ENCODE measurements around the gene NCBP2L. TPM values are rescaled to one million over a fixed set of nuclear protein-coding genes. Genes with fewer than 3 reads are reported as not detected.

Gene NCBP2L
- total and polyA plus RNA-seq, 9 donors: 0.20 to 1.6 (median 0.52) TPM; not detected in 1

DNA sequence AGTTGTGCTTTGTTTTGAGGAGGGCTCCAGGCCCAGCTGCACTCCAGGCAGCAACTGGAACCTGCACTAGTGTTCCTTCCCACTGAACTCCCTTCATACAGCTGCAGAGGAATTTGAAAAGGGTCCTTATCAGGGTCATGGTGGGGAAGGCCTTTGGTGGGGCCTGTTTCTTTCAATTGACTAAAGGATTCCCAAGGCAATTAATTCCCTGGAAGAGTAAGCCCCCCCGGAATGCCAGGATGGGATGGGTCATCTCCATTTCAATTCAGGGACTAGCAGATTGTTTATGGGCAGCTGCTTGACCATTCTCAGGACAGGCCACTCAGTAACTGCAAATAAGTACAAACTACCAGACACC is 47.3 kb upstream of the NCBP2L start:
- WGBS, 3 donors: 31 to 38% (median 36%) methylated on average over 1 of the region's 1 CpG
- no peaks in the 10 kb centered on the region for H3K27me3 ChIP-seq
- no peak overlapping the region for H3K4me3 ChIP-seq
- peak overlapping the region; percentile 67 to 75 for H3K27ac ChIP-seq
- H3K4me1 ChIP-seq (ENCODE audit: insufficient read depth): peaks cover 24% of the 10 kb centered on the region
- H3K36me3 ChIP-seq: no peaks in the 10 kb centered on the region
- no peak for DNase-seq
- TF ChIP-seq POLR2A (IDR thresholded peaks at IDR 0.05): no peak
- TF ChIP-seq, protein P1, sequence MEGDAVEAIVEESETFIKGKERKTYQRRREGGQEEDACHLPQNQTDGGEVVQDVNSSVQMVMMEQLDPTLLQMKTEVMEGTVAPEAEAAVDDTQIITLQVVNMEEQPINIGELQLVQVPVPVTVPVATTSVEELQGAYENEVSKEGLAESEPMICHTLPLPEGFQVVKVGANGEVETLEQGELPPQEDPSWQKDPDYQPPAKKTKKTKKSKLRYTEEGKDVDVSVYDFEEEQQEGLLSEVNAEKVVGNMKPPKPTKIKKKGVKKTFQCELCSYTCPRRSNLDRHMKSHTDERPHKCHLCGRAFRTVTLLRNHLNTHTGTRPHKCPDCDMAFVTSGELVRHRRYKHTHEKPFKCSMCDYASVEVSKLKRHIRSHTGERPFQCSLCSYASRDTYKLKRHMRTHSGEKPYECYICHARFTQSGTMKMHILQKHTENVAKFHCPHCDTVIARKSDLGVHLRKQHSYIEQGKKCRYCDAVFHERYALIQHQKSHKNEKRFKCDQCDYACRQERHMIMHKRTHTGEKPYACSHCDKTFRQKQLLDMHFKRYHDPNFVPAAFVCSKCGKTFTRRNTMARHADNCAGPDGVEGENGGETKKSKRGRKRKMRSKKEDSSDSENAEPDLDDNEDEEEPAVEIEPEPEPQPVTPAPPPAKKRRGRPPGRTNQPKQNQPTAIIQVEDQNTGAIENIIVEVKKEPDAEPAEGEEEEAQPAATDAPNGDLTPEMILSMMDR (IDR thresholded peaks at IDR 0.05): no peak
- no peaks in the 10 kb centered on the region for H3K9me3 ChIP-seq
- intact Hi-C loops (cut with DNase I): loop anchor here in 1 of 4 donors (5.0 kb wide), 1 partner anchor 37 kb away; no protein-coding TSS in a partner anchor

DNA sequence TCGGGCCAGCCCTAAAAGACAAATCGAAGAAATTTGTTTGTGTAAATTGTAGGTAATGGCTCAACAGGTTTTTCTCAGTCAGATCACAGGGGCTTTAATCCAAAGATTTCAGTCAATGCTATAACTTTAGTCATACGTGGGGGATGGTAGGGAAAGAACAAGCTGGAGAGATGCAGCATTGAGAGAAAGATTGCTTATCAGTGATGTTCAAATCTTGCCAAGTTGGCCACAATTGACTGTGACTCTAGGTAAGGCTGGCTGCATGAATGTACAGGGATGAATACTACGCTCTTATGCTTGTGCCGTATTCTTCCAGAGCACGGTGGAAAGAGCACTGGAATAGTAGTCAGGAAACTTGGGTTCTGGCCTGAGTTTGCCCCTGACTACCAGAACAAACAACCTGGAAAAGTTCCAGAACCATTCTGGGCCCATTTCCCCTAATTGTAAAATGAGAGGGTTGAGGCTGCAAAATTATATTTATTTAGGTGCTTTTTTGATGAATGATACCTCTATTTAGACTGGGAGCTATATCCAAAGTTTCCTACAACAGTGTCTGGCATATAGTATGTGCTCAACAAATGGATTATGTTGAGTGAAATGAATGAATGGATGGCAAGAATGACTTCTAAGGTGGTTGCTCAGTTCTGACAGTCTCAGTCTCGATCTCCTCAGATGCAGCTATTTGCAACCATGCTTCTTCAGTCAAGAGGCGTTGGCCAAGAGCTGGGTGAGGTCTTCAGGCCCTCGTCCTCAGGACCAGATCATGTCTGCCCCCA is 46.4 kb upstream of the NCBP2L start:
- Histone ChIP-seq H3K9me3 (no peaks in the 10 kb centered on the region), H3K36me3 (no peaks in the 10 kb centered on the region), H3K27ac (peak overlapping the region; percentile 47 to 75), H3K4me1 (ENCODE audit: insufficient read depth) (peaks cover 21% of the 10 kb centered on the region), H3K4me3 (no peak overlapping the region), H3K27me3 (no peaks in the 10 kb centered on the region)
- intact Hi-C loops (cut with DNase I): loop anchor here in 1 of 4 donors (5.0 kb wide), 1 partner anchor 36 kb away; no protein-coding TSS in a partner anchor
- 55 to 61% (median 55%) methylated on average over 9 of the region's 9 CpGs for WGBS, 3 donors
- DNase-seq: peak in 1 of 5 donors; percentile 4
- no peak for TF ChIP-seq EP300 (IDR thresholded peaks at IDR 0.05)
- no peak for TF ChIP-seq POLR2A (IDR thresholded peaks at IDR 0.05)
- TF ChIP-seq, protein P1 (IDR thresholded peaks at IDR 0.05): no peak

DNA sequence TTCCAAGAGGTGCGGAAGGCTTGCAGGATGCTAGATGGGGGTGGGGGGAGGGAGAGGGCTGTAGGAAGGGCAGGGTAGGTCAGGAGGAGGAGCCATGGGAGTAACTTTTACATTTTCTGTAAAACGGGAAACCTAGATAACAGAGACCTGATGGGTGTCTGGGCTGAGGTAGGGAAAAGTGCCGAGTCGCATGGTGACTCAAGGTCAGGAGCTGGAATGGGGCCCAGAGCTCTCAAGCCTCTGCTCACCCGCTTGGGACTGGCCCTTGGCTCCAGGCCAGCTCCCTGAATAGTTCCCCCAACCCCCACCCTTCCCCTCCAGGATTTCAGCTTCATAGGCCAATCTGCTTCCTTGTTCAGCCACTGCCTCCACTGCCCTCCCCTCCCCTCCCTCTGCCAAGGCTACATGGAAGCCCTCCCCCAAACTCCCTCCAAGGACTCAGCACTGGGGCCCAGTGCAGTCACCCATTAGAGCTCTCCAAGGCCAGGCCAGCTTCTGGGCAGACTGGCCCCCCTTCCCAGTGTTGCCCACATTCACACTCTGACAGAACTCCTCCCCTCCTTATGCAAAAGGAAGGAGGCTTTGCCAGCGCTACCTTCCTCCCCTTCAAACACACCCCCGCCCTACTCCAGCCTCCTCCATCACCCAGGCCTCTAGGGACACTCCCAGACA is 45.6 kb upstream of the NCBP2L start:
- no peaks in the 10 kb centered on the region for H3K9me3 ChIP-seq
- H3K27ac ChIP-seq: peak overlapping the region in 1 of 2 donors; percentile 24
- peak; percentile 89 to 95 (median 94) for DNase-seq
- H3K4me3 ChIP-seq: no peak overlapping the region
- WGBS, 3 donors: 10 to 30% (median 18%) methylated on average over 7 of the region's 7 CpGs
- no peaks in the 10 kb centered on the region for H3K27me3 ChIP-seq
- no peaks in the 10 kb centered on the region for H3K36me3 ChIP-seq
- intact Hi-C loops (cut with DNase I): loop anchor here in 1 of 4 donors (5.0 kb wide), 1 partner anchor 35 kb away; no protein-coding TSS in a partner anchor
- TF ChIP-seq POLR2A (IDR thresholded peaks at IDR 0.05) (no peak), EP300 (IDR thresholded peaks at IDR 0.05) (no peak)
- TF ChIP-seq, protein P1 (IDR thresholded peaks at IDR 0.05): peak in 1 of 3 donors; percentile 3
- peaks cover 18% of the 10 kb centered on the region for H3K4me1 ChIP-seq (ENCODE audit: insufficient read depth)

DNA sequence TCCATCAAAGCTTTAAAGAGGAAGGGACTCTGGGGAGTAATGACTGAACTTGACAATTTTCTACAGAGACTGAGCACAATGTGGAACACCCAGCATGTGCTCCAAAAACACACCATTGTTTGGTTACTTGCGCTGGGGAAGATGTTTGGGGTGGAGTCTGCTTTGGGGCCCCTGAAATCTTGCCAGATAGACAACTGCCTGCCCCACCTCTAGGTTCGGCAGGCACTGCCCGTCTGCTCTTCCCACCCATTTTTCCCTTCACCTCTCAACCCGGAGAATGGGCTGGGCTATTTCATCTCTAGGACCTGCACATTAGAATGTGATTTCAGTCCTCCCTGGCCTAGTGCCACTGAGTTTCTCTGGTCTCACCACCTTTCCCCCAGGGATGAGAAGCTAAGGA is 43.8 kb upstream of the NCBP2L start:
- no peaks in the 10 kb centered on the region for H3K9me3 ChIP-seq
- H3K4me1 ChIP-seq (ENCODE audit: insufficient read depth): peaks cover 24% of the 10 kb centered on the region
- 77 to 83% (median 80%) methylated on average over 4 of the region's 4 CpGs for WGBS, 3 donors
- intact Hi-C loops (cut with DNase I): loop anchor here in 1 of 4 donors (5.0 kb wide), 1 partner anchor 34 kb away; no protein-coding TSS in a partner anchor
- DNase-seq: peak in 1 of 5 donors; percentile 8
- TF ChIP-seq POLR2A (IDR thresholded peaks at IDR 0.05) (no peak), EP300 (IDR thresholded peaks at IDR 0.05) (no peak)
- TF ChIP-seq, protein P1 (IDR thresholded peaks at IDR 0.05): no peak
- H3K27ac ChIP-seq: peak overlapping the region in 1 of 2 donors; percentile 6
- no peaks in the 10 kb centered on the region for H3K27me3 ChIP-seq
- no peaks in the 10 kb centered on the region for H3K36me3 ChIP-seq
- H3K4me3 ChIP-seq: no peak overlapping the region

Measured in ovary (tissue), 9 donors.